CD4-positive, alpha-beta T cell (primary cell): ENCODE measurements around the gene KCNQ1. TPM values are rescaled to one million over a fixed set of nuclear protein-coding genes. Genes with fewer than 3 reads are reported as not detected.

ENCODE experiments used
- ATAC-seq: fragments of 200-7000 bp; cut with Tn5 transposase; one replicate; pipeline ENCODE4 v1.10.0; 2022; ENCODE audit warnings: mild to moderate bottlenecking; ENCODE audit not compliant: poor library complexity
- CTCF ChIA-PET: fragments of 350-600 bp; sonication (Branson Sonifier 250); formaldehyde crosslinking; loops from one replicate; lab custom pipeline; 2021; ENCODE audit warnings: antibody characterized with exemption, inconsistent platforms; lab: Charles Lee
- POLR2A ChIA-PET: fragments of 350-600 bp; sonication (Branson Sonifier 250); formaldehyde crosslinking; loops from one replicate; lab custom pipeline; 2021; ENCODE audit warnings: antibody characterized with exemption, inconsistent platforms; lab: Charles Lee
- DNase-seq, 14 experiments: peaks; one replicate each; pipeline ENCODE4 v3.0.0-alpha.2; 2013 to 2020; ENCODE audit warnings: mixed read lengths in 2 of 14
- H3K27ac ChIP-seq, 2 donors: one replicate each; pipeline versions ENCODE4 v1.5.1 to v1.7.0; 2013; ENCODE audit warnings: low read length in 2 of 2, low read depth in 1 of 2, mild to moderate bottlenecking in 1 of 2
- H3K27me3 ChIP-seq, 2 experiments: 1 replicate in 1 of 2; 2 replicates in 1 of 2; pipeline versions ENCODE4 v1.6.1 to v1.7.0; 2013; ENCODE audit warnings: low read length in 2 of 2, control low read depth in 1 of 2, mild to moderate bottlenecking in 1 of 2, moderate library complexity in 1 of 2; ENCODE audit not compliant: insufficient read depth in 2 of 2, control insufficient read depth in 1 of 2
- H3K36me3 ChIP-seq: one replicate; pipeline ENCODE4 v1.6.1; 2013; ENCODE audit warnings: low read length, control low read depth; ENCODE audit not compliant: insufficient read depth
- H3K4me1 ChIP-seq: one replicate; pipeline ENCODE4 v1.6.1; 2013; ENCODE audit warnings: low read length, control low read depth; ENCODE audit not compliant: insufficient read depth
- H3K4me3 ChIP-seq: one replicate; pipeline ENCODE4 v1.5.1; 2013; ENCODE audit warnings: mild to moderate bottlenecking, low read length, moderate library complexity
- H3K9me3 ChIP-seq, 2 experiments: 1 replicate in 1 of 2; 2 replicates in 1 of 2; pipeline versions ENCODE4 v1.6.1 to v1.7.0; 2013; ENCODE audit warnings: low read length in 2 of 2, mild to moderate bottlenecking in 2 of 2, control low read depth in 1 of 2, moderate library complexity in 1 of 2; ENCODE audit not compliant: control insufficient read depth in 1 of 2, insufficient read depth in 1 of 2
- H3K27ac Mint-ChIP-seq: one replicate; pipeline ENCODE4 v1.8.0; 2020; ENCODE audit warnings: mixed read lengths
- H3K27me3 Mint-ChIP-seq: one replicate; pipeline ENCODE4 v1.8.0; 2021; ENCODE audit warnings: mixed read lengths
- H3K36me3 Mint-ChIP-seq: one replicate; pipeline ENCODE4 v1.8.0; 2021; ENCODE audit warnings: low read depth, mixed read lengths
- H3K4me1 Mint-ChIP-seq: one replicate; pipeline ENCODE4 v1.8.0; 2021; ENCODE audit warnings: low read depth, mixed read lengths
- H3K4me3 Mint-ChIP-seq: one replicate; pipeline ENCODE4 v1.8.0; 2020; ENCODE audit warnings: mild to moderate bottlenecking, mixed read lengths
- H3K9me3 Mint-ChIP-seq: one replicate; pipeline ENCODE4 v1.8.0; 2020; ENCODE audit warnings: mixed read lengths
- CTCF ChIP-seq: fragments of 200-600 bp; IDR thresholded peaks from one replicate; pipeline ENCODE4 v1.8.0; 2022; ENCODE audit warnings: antibody characterized with exemption, mild to moderate bottlenecking
- intact Hi-C, 2 experiments: fragments of 100-400 bp; cut with DNase I in 1 of 2; cut with micrococcal nuclease in 1 of 2; formaldehyde crosslinking; loops; one replicate each; pipeline versions ENCODE4 v1.15.1 to v1.9.0; 2023 to 2025; cut with DNase I, micrococcal nuclease
- total RNA-seq, 174 experiments: library from RNA in 2 of 174; stranded (reverse) in 2 of 174; gene quantifications; one replicate each; pipeline ENCODE4 v1.2.3 and lab custom pipeline; 2021 to 2026

KCNQ1 gene
- total RNA-seq, 2 experiments from 2014 or later: 31.3 to 33.1 TPM

GRCh38 chr11:2656859-2657258 is 212.1 kb downstream of the KCNQ1 start:
- ChIA-PET POLR2A (no interaction called here), CTCF (no interaction called here)
- intact Hi-C loops: no loop called here
- Mint-ChIP-seq H3K27ac (no peak overlapping the region), H3K36me3 (peaks cover 62% of the 10 kb centered on the region), H3K9me3 (no peaks in the 10 kb centered on the region), H3K4me1 (no peaks in the 10 kb centered on the region), H3K4me3 (no peak overlapping the region), H3K27me3 (no peaks in the 10 kb centered on the region)
- ATAC-seq (no peak), DNase-seq (no peak)
- no peak for TF ChIP-seq CTCF
- no peak overlapping the region for H3K27ac ChIP-seq
- H3K27me3 ChIP-seq: no peaks in the 10 kb centered on the region
- peaks cover 3 to 4% of the 10 kb centered on the region in 2 experiments for H3K9me3 ChIP-seq
- no peaks in the 10 kb centered on the region for H3K4me1 ChIP-seq
- peaks cover 4% of the 10 kb centered on the region for H3K36me3 ChIP-seq
- H3K4me3 ChIP-seq: no peak overlapping the region

GRCh38 chr11:2657697-2658284 is 213.0 kb downstream of the KCNQ1 start:
- no peak overlapping the region for H3K4me3 Mint-ChIP-seq
- H3K9me3 ChIP-seq: peaks cover 4% of the 10 kb centered on the region in 2 experiments
- no peaks in the 10 kb centered on the region for H3K4me1 Mint-ChIP-seq
- no peaks in the 10 kb centered on the region for H3K27me3 ChIP-seq
- H3K4me1 ChIP-seq: no peaks in the 10 kb centered on the region
- no peak for TF ChIP-seq CTCF
- peaks cover 5% of the 10 kb centered on the region for H3K36me3 ChIP-seq
- no peaks in the 10 kb centered on the region for H3K27me3 Mint-ChIP-seq
- peaks cover 67% of the 10 kb centered on the region for H3K36me3 Mint-ChIP-seq
- intact Hi-C loops: no loop called here
- no peak overlapping the region for H3K27ac Mint-ChIP-seq
- ChIA-PET CTCF (no interaction called here), POLR2A (no interaction called here)
- DNase-seq (no peak), ATAC-seq (no peak)
- no peaks in the 10 kb centered on the region for H3K9me3 Mint-ChIP-seq
- H3K27ac ChIP-seq: no peak overlapping the region
- no peak overlapping the region for H3K4me3 ChIP-seq

GRCh38 chr11:2660357-2660939 is 215.6 kb downstream of the KCNQ1 start:
- Histone ChIP-seq H3K4me1 (no peaks in the 10 kb centered on the region), H3K9me3 (peaks cover 4% of the 10 kb centered on the region in 2 experiments), H3K27me3 (no peaks in the 10 kb centered on the region), H3K36me3 (peaks cover 8% of the 10 kb centered on the region), H3K27ac (no peak overlapping the region), H3K4me3 (no peak overlapping the region)
- H3K36me3 Mint-ChIP-seq: peaks cover 70% of the 10 kb centered on the region
- ChIA-PET CTCF (no interaction called here), POLR2A (no interaction called here)
- H3K9me3 Mint-ChIP-seq: no peaks in the 10 kb centered on the region
- H3K27me3 Mint-ChIP-seq: no peaks in the 10 kb centered on the region
- no peak overlapping the region for H3K27ac Mint-ChIP-seq
- TF ChIP-seq CTCF: no peak
- no peak overlapping the region for H3K4me3 Mint-ChIP-seq
- H3K4me1 Mint-ChIP-seq: no peaks in the 10 kb centered on the region
- ATAC-seq: no peak
- no peak for DNase-seq
- intact Hi-C loops: no loop called here
